Uterus (tissue), 4 donors: ENCODE results near the gene MYL7. TPM values are rescaled to one million over a fixed set of nuclear protein-coding genes. Genes with fewer than 3 reads are reported as not detected.

ENCODE experiments used
- DNase-seq, 2 donors: peaks; one replicate each; pipeline ENCODE4 v3.0.0-alpha.2; 2019 to 2020
- H3K27ac ChIP-seq, 2 donors: fragments of 200-600 bp; sonication (generic); 1 replicate in 1 of 2; 2 replicates in 1 of 2; pipeline ENCODE4 v1.5.1; 2016 to 2018
- H3K27me3 ChIP-seq, 2 donors: fragments of 200-600 bp; sonication (generic); one replicate each; pipeline ENCODE4 v1.5.1; 2018 to 2019; ENCODE audit warnings: control low read depth in 1 of 2
- H3K36me3 ChIP-seq, 2 donors: fragments of 200-600 bp; sonication (generic); one replicate each; pipeline ENCODE4 v1.5.1; 2019; ENCODE audit warnings: control low read depth in 1 of 2
- H3K4me1 ChIP-seq, 2 donors: fragments of 200-600 bp; sonication (generic); one replicate each; pipeline ENCODE4 v1.5.1; 2018 to 2019; ENCODE audit warnings: control low read depth in 1 of 2
- H3K4me3 ChIP-seq, 2 donors: fragments of 200-600 bp; sonication (generic); 1 replicate in 1 of 2; 2 replicates in 1 of 2; pipeline ENCODE4 v1.5.1; 2018 to 2019; ENCODE audit warnings: mild to moderate bottlenecking in 1 of 2
- H3K9me3 ChIP-seq, 2 donors: fragments of 200-600 bp; sonication (generic); one replicate each; pipeline ENCODE4 v1.5.1; 2019; ENCODE audit warnings: control low read depth in 1 of 2
- POLR2A ChIP-seq, 2 donors: fragments of 450-650 bp; IDR thresholded peaks; one replicate each; pipeline ENCODE4 v1.6.1; 2016; ENCODE audit warnings: antibody characterized with exemption in 2 of 2, mild to moderate bottlenecking in 1 of 2, moderate library complexity in 1 of 2
- intact Hi-C: fragments of 100-400 bp; cut with DNase I; formaldehyde crosslinking; loops from one replicate; pipeline ENCODE4 v1.15.1; 2023; ENCODE audit warnings: low total_unique reads
- total RNA-seq, 4 donors: library from RNA; depleted of rRNA in 3 of 4; stranded (reverse); fragments of >200 nt in 3 of 4; gene quantifications; one replicate each; pipeline versions ENCODE4 v1.1.0 to v1.2.4, GENCODE V29; 2014 to 2023
- TF ChIP-seq, protein P1 (sequence below), 4 experiments: fragments of 200-600 bp in 2 of 4; fragments of 450-650 bp in 2 of 4; sonication (generic) in 2 of 4; IDR thresholded peaks; one replicate each; pipeline ENCODE4 v1.5.1; 2016 to 2019; ENCODE audit warnings: antibody characterized with exemption in 4 of 4, mild to moderate bottlenecking in 2 of 4, moderate library complexity in 1 of 4
- donor health status: DM: yes; HTN: yes; CAD: no.

Gene MYL7, protein sequence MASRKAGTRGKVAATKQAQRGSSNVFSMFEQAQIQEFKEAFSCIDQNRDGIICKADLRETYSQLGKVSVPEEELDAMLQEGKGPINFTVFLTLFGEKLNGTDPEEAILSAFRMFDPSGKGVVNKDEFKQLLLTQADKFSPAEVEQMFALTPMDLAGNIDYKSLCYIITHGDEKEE
- not detected for total RNA-seq

DNA sequence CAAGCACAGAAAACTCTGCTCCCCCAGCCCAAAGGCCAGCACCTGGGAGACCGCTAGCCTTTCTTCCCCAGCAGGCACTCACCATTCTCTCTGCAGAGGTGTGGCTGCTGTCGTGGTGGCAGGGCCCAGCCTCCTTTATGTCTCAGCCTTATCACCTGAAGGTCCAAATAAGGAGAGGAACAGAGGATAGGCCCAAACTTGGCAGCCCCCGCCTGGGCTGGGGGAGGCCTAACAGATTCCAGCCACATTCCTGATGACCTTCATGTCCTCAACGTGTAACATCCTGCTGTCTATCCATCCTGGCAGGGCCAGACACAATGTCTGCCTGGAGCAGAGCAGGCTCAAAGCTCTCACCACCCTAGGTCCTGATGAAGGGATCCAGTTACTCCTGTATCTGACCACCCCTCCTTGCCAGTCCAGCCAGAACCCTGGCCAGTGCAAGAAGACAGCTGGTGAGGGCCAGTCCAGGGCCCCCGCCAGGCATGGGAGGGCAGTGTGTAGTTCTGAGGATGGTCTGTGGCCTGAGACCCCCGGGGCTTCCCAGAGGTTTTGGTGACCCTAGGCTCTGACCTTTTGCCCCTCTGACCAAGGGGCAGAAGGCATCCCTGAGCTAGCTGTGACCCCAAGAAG lies at the start of gene MYL7:
Gene MYL7 (minus strand): TSS at position 112 of the 630 bp plus-strand sequence. CDS start 27 bp downstream, at position 85.
- no peaks in the 10 kb centered on the region for H3K27me3 ChIP-seq
- no peak for TF ChIP-seq POLR2A (IDR thresholded peaks at IDR 0.05)
- TF ChIP-seq, protein P1, sequence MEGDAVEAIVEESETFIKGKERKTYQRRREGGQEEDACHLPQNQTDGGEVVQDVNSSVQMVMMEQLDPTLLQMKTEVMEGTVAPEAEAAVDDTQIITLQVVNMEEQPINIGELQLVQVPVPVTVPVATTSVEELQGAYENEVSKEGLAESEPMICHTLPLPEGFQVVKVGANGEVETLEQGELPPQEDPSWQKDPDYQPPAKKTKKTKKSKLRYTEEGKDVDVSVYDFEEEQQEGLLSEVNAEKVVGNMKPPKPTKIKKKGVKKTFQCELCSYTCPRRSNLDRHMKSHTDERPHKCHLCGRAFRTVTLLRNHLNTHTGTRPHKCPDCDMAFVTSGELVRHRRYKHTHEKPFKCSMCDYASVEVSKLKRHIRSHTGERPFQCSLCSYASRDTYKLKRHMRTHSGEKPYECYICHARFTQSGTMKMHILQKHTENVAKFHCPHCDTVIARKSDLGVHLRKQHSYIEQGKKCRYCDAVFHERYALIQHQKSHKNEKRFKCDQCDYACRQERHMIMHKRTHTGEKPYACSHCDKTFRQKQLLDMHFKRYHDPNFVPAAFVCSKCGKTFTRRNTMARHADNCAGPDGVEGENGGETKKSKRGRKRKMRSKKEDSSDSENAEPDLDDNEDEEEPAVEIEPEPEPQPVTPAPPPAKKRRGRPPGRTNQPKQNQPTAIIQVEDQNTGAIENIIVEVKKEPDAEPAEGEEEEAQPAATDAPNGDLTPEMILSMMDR (IDR thresholded peaks at IDR 0.05) = no peak
- H3K4me3 ChIP-seq = no peak within 1 kb of the TSS
- H3K27ac ChIP-seq = no peak within 1 kb of the TSS
- H3K9me3 ChIP-seq = no peaks in the 10 kb centered on the region
- intact Hi-C loops = no loop called here
- H3K4me1 ChIP-seq = peaks cover 0 to 5% of the 10 kb centered on the region in 2 donors
- H3K36me3 ChIP-seq = no peaks in the 10 kb centered on the region
- DNase-seq = no peak

DNA sequence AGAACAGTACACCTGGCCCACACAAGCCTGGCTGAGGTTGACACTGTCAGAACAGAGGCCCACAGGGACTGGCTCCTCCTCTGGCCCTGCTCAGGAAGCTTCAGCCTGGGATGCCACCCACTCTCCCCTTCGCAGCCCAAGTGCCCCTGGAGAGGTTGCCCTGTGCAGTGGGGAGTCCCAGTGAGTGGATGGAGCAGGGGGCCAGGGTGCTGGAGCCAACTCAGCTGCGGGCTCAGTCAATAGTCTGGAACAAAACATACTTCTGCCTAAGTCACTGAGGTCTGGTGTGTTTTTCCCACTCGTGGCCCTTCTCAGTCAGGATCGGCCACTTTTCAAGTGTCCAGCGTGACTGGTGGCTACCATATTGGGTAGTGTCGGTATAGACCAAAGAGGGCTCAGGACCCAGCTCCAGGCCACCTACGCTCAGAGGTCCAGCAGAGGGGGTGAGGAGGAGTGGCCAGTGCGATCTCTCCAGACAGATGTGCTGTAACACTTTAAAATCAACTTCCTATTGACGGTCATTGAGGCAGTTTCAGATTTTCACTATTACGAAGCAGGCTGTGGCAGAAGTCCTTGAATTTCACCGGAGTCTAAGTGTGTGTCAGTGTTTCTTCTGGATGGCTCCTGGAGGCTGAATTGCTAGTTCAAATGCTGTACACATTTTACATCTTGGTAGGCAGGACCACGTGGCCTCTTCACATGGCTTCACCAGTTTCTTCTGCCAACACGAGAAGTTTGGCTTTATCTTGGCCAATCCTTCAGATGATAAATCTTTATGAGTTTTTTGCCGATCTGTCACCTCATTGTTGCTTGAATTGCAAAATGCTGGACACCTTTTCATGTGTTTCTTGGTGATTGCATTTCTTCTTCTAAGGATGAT lies 49.1 kb upstream of the MYL7 start:
- H3K4me3 ChIP-seq = no peak overlapping the region
- H3K27me3 ChIP-seq = no peaks in the 10 kb centered on the region
- H3K4me1 ChIP-seq = no peaks in the 10 kb centered on the region
- TF ChIP-seq, protein P1 (IDR thresholded peaks at IDR 0.05) = no peak
- no peak for TF ChIP-seq POLR2A (IDR thresholded peaks at IDR 0.05)
- DNase-seq = no peak
- no peaks in the 10 kb centered on the region for H3K36me3 ChIP-seq
- intact Hi-C loops = no loop called here
- H3K27ac ChIP-seq = no peak overlapping the region
- H3K9me3 ChIP-seq = no peaks in the 10 kb centered on the region

DNA sequence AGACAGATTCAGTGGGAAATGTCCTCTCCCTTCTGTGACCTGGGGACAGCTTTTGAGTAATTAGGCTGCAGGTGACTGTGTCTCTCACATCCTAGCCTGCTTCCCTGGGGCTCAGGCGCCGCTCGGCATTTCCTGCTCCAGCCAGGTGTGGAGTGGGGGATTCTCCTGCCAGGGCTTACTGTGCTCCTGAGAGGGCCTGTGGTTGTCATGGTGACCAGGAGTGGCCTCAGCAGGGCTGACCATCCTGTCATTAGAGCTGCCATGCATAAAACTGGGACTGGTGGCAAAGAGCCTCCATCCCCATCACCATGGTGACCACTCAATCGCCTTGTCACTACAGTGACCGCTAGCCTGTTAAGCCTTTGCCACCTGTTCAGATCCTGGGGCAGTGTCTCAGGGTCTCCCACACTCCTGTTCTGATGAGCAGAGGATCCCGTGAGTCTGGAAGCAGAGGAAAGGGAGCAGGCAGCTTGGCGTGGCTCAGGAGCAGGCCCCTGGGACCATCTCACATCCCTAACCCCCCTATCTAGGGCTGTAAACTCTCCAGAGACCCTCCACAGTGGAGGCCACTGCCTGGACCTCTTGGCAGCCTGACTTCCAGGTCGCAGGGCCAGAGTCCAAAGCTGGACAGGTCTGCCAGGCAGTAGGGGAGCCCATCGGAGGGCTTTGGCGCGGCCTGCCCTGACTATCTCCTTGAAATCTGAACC lies 48.3 kb upstream of the MYL7 start, which contains the start of gene GCK:
Gene GCK (minus strand): TSS at position 154 of the 707 bp plus-strand sequence. CDS start 486 bp downstream, outside the sequence.
- no peak within 1 kb of the TSS for H3K4me3 ChIP-seq
- H3K27me3 ChIP-seq = no peaks in the 10 kb centered on the region
- H3K9me3 ChIP-seq = no peaks in the 10 kb centered on the region
- H3K27ac ChIP-seq = no peak within 1 kb of the TSS
- no peaks in the 10 kb centered on the region for H3K4me1 ChIP-seq
- intact Hi-C loops = no loop called here
- TF ChIP-seq POLR2A (IDR thresholded peaks at IDR 0.05) = no peak
- TF ChIP-seq, protein P1 (IDR thresholded peaks at IDR 0.05) = no peak
- no peaks in the 10 kb centered on the region for H3K36me3 ChIP-seq
- DNase-seq = no peak

DNA sequence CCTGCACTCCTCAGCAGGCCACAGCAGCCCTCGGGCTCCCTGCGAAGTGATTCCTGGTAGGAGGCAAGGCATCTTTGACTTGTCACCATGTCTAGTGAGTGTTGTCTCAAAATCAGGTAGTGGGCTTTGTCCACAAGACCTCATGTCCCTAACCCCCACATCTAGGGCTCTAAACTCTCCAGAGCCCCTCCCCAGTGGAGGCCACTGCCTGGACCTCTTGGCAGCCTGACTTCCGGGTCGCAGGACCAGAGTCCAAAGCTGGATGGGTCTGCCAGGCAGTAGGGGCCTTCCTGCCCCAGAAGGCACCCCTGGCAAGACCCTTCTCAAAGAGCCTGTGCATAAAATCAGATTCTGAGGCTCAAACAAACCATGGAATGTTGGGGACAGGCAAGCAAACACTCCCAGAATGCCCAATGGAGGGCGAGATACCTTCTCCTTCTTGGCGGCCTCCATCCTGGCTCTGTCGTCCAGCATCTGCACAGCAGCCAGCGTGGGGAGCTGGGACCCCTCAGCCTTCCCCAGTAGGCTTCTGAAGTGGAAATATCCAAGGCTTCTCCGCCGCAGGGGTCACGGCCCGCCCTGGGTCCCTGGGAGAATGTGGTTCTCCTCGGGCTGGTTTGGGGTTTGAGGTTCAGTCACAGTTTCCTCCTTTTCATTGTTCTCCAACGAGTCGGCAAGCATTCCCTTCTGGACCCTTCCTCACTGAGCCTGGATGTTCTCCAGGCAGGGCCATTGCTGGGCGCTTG lies 47.5 kb upstream of the MYL7 start:
- Histone ChIP-seq H3K4me3 (no peak overlapping the region), H3K9me3 (no peaks in the 10 kb centered on the region), H3K4me1 (no peaks in the 10 kb centered on the region), H3K27ac (no peak overlapping the region), H3K36me3 (no peaks in the 10 kb centered on the region), H3K27me3 (no peaks in the 10 kb centered on the region)
- TF ChIP-seq POLR2A (IDR thresholded peaks at IDR 0.05) = no peak
- TF ChIP-seq, protein P1 (IDR thresholded peaks at IDR 0.05) = no peak
- DNase-seq = no peak
- intact Hi-C loops = no loop called here
